Right lobe of liver (tissue), 6 donors: ENCODE measurements around the gene IFIT1. TPM values are rescaled to one million over a fixed set of nuclear protein-coding genes. Genes with fewer than 3 reads are reported as not detected.
A peak's percentile ranks its signal among the peaks of the same experiment; 100 is the strongest.

Experiments
- ATAC-seq, 4 donors: fragments of 200-7000 bp; cut with Tn5 transposase; one replicate each; pipeline ENCODE4 v1.9.1; 2020; ENCODE audit warnings: mild to moderate bottlenecking in 4 of 4, moderate library complexity in 4 of 4
- DNase-seq, 3 donors: peaks; one replicate each; pipeline ENCODE4 v3.0.0-alpha.2; 2020
- H3K27ac ChIP-seq, 3 donors: fragments of 200-600 bp; one replicate each; pipeline ENCODE4 v1.8.0; 2022
- H3K27me3 ChIP-seq, 2 donors: fragments of 200-600 bp; one replicate each; pipeline ENCODE4 v1.8.0; 2022
- H3K36me3 ChIP-seq, 4 donors: fragments of 200-600 bp; sonication (generic) in 1 of 4; one replicate each; pipeline versions ENCODE4 v1.5.1 to v1.8.0; 2017 to 2022; ENCODE audit warnings: control low read depth in 1 of 4
- H3K4me1 ChIP-seq, 4 donors: fragments of 200-600 bp; sonication (generic) in 1 of 4; one replicate each; pipeline versions ENCODE4 v1.5.1 to v1.8.0; 2017 to 2022; ENCODE audit warnings: control low read depth in 1 of 4
- H3K4me3 ChIP-seq, 3 donors: fragments of 200-600 bp; one replicate each; pipeline ENCODE4 v1.8.0; 2022
- H3K9me3 ChIP-seq, 4 donors: fragments of 200-600 bp; sonication (generic) in 1 of 4; one replicate each; pipeline versions ENCODE4 v1.5.1 to v1.8.0; 2017 to 2022; ENCODE audit warnings: control low read depth in 1 of 4
- CTCF ChIP-seq, 4 donors: fragments of 200-600 bp in 3 of 4; fragments of 450-650 bp in 1 of 4; IDR thresholded peaks; one replicate each; pipeline versions ENCODE4 v1.5.1 to v1.8.0; 2016 to 2022; ENCODE audit warnings: antibody characterized with exemption in 4 of 4, mild to moderate bottlenecking in 2 of 4
- POLR2A ChIP-seq: fragments of 450-650 bp; IDR thresholded peaks from one replicate; pipeline ENCODE4 v1.6.1; 2017; ENCODE audit warnings: antibody characterized with exemption, mild to moderate bottlenecking
- WGBS: methylation state at CpG from one replicate; pipeline ENCODE4 v1.1.6; 2018; ENCODE audit warnings: low coverage, low lambda C conversion rate; ENCODE audit not compliant: insufficient coverage; ENCODE audit errors: missing lambda C conversion rate; 5-methylcytosine and 5-hydroxymethylcytosine counted together
- intact Hi-C, 2 donors: fragments of 100-400 bp; cut with DNase I; formaldehyde crosslinking; loops; one replicate each; pipeline versions ENCODE4 v1.11.2 to v1.14.1; 2022
- total RNA-seq, 6 experiments: library from RNA; depleted of rRNA in 2 of 6; stranded (reverse); fragments of >200 nt in 2 of 6; fragmentation: NEBNext Ultra II Directional in 3 of 6; extraction: Animal tissue kit (Norgen Biotek cat#: 25700) in 3 of 6; gene quantifications; one replicate each; pipeline versions ENCODE4 v1.1.0 to v1.2.4, GENCODE V29; 2016 to 2023
- donor health status: DM: no; HTN: yes; CAD: no.
- donor health status: DM: no; HTN: no; CAD: no.
- donor health status: DM: no; HTN: no; CAD: no.
- donor health status: DM: no; HTN: yes; CAD: no.
- donor health status: DM: no; HTN: yes; CAD: no.

The IFIT1 gene
- total RNA-seq, 6 experiments from 2014 or later = 3.6 to 12.9 (median 10.0) TPM

- H3K4me1 ChIP-seq = peaks cover 0 to 43% (median 10%) of the 10 kb centered on the region in 4 donors
- DNase-seq (peak in 1 of 3 donors; percentile 60), ATAC-seq (peak; percentile 40 to 73 (median 51))
- no peak overlapping the region for H3K4me3 ChIP-seq
- TF ChIP-seq CTCF (IDR thresholded peaks at IDR 0.05) (peak; percentile 61 to 74 (median 64)), POLR2A (no peak)
- H3K27ac ChIP-seq = peak overlapping the region; percentile 35 to 73 (median 63)
- H3K27me3 ChIP-seq = no peaks in the 10 kb centered on the region
- intact Hi-C loops = no loop called here
- no peaks in the 10 kb centered on the region for H3K9me3 ChIP-seq
- H3K36me3 ChIP-seq = no peaks in the 10 kb centered on the region
- WGBS = 18% methylated on average over 5 of the region's 5 CpGs
Observed at GRCh38 chr10:89369156-89370105, 23.0 kb upstream of the IFIT1 start.

- no peaks in the 10 kb centered on the region for H3K9me3 ChIP-seq
- TF ChIP-seq CTCF (IDR thresholded peaks at IDR 0.05) = no peak
- no peak for TF ChIP-seq POLR2A
- DNase-seq (no peak), ATAC-seq (no peak)
- intact Hi-C loops = no loop called here
- no peaks in the 10 kb centered on the region for H3K36me3 ChIP-seq
- H3K4me1 ChIP-seq = peaks cover 0 to 57% (median 18%) of the 10 kb centered on the region in 4 donors
- H3K27me3 ChIP-seq = no peaks in the 10 kb centered on the region
- no peak overlapping the region for H3K4me3 ChIP-seq
- no peak overlapping the region for H3K27ac ChIP-seq
Observed at GRCh38 chr10:89371079-89371478, 21.3 kb upstream of the IFIT1 start.

GRCh38 chr10:89371987-89372386 lies 20.4 kb upstream of the IFIT1 start:
- intact Hi-C loops = no loop called here
- DNase-seq (no peak), ATAC-seq (no peak)
- peak overlapping the region in 2 of 3 donors; percentile 89 to 97 for H3K27ac ChIP-seq
- H3K4me1 ChIP-seq = peaks cover 0 to 57% (median 18%) of the 10 kb centered on the region in 4 donors
- H3K9me3 ChIP-seq = no peaks in the 10 kb centered on the region
- no peak for TF ChIP-seq POLR2A
- no peak for TF ChIP-seq CTCF (IDR thresholded peaks at IDR 0.05)
- no peaks in the 10 kb centered on the region for H3K27me3 ChIP-seq
- H3K36me3 ChIP-seq = no peaks in the 10 kb centered on the region
- 74% methylated on average over 3 of the region's 3 CpGs for WGBS
- H3K4me3 ChIP-seq = no peak overlapping the region

- intact Hi-C loops = no loop called here
- H3K4me1 ChIP-seq = peaks cover 0 to 45% (median 11%) of the 10 kb centered on the region in 4 donors
- peak; percentile 73 to 94 (median 77) for DNase-seq
- peak overlapping the region; percentile 66 to 97 (median 89) for H3K27ac ChIP-seq
- TF ChIP-seq CTCF (IDR thresholded peaks at IDR 0.05) (no peak), POLR2A (no peak)
- H3K9me3 ChIP-seq = no peaks in the 10 kb centered on the region
- H3K4me3 ChIP-seq = no peak overlapping the region
- H3K27me3 ChIP-seq = no peaks in the 10 kb centered on the region
- ATAC-seq = peak; percentile 88 to 92 (median 90)
- 8% methylated on average over 3 of the region's 3 CpGs for WGBS
- H3K36me3 ChIP-seq = no peaks in the 10 kb centered on the region
Observed at GRCh38 chr10:89373916-89374711, 18.3 kb upstream of the IFIT1 start.
